GM21737 (cell line): ENCODE data around the gene CYP1A2.

ENCODE experiments used
- ATAC-seq: cut with Tn5 transposase; IDR thresholded peaks from one replicate; pipeline ENCODE4 v1.9.1; 2021; ENCODE audit warnings: mild to moderate bottlenecking, moderate library complexity; ENCODE audit not compliant: unreplicated experiment

The CYP1A2 gene

GRCh38 chr15:74788042-74788682 lies 39.5 kb downstream of the CYP1A2 start:
- ATAC-seq, result no peak

DNA sequence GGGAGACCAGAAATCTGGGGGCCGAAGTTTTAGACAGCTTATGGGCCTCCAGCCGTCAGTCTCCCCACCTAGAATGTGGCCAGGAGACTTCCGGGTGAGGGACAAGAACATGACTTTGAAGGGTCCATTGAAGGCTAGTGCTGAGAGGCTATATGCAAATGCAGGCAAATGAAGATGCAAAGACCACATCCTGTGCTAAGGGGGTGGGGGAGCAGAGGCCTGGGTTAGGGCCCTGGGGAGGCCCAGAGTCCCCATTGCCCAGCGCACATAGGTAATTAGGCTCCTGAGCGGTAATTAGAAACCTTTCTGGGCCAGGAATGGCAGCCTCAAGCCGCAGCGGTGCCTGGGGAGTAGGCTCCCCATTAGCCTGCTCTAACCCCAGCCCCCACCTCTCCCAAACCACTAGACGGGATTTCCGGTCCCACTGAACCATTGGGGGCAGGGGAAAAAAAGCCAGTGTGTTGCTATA lies 40.1 kb downstream of the CYP1A2 start:
- ATAC-seq, result peak; percentile 30

- no peak for ATAC-seq
These were observed 40.6 kb downstream of the CYP1A2 start for GRCh38 chr15:74789171-74789631.

- ATAC-seq, result no peak
These were observed 41.1 kb downstream of the CYP1A2 start for GRCh38 chr15:74789741-74790079.

DNA sequence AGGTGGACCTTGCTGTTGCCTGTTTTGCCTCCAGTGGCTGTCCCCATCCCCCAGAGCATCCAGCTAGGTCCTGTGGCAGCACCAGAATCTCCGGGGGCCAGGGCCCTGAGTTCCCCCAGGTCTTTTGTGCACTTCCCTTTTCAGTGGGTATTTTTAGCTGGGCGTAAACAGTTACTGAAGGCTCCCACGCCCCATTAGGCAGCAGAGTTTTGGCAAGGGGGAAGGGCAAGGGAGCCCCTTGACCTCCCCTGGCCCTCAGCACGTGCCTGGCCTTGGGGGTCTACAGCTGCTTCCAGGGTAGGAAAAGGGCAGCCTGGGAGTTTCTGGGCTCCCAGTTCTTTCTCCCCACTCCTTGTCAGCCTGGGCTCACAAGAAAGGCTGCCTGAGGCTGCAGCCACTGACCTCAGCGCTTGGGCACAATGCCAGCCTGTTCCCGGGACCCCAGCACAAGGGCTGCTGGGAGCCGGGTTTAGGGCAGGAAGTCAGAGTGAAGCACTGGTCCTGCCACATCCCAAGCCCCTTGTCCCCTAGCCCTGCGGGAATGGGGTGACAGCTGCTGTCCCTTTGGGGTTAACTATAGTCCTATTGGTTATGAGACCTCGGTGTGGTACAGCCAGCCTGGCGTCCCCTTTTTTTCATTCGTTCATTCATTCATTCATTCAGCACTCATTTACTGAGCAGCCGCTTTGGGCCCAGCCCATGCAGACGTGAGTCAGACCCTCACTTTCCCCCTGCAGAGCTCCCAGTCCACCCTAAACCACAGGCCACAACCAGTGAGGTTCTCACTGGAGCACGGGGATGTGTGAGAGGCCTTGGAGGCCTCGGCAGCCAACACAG lies 41.7 kb downstream of the CYP1A2 start:
- no peak for ATAC-seq

DNA sequence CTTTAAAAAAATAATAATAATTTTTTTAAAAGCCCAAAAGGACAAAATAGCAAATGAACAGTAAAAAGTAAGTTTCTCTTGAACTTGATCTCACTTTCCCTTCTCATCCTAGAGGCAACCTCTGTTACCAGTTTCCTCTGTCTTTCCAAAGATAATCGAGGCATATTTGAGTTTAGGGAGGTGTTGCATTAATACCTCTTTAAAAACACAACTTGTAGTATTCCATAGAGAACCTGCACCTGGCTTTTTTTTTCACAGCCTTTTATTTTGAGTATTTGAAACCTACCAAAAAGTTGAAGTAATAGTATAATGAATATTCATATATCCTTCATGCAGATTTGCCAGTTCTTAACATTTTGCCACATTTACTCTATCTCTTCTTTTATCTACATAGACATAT lies 42.4 kb downstream of the CYP1A2 start:
- ATAC-seq, result no peak

DNA sequence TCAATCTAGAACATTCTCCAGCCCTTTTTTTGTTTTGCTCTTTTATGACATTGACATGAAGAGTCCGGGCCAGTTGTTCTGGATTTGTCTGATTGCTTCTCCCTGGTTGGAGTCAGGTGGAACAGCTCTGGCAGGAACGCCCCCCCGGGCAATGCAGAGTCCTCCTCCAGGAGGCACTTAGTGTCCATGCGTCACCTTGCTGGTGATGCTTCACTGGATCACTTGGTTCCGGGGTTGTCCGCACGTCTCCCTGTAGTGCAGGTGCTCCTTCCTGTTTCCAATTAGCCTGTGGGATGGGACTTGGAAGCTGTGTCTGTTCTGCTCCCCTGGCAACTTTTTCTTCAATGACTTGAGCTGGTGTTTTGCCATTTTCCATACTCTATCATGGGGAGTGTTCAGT lies 43.0 kb downstream of the CYP1A2 start:
- no peak for ATAC-seq

- ATAC-seq, result no peak
These were observed 43.8 kb downstream of the CYP1A2 start for GRCh38 chr15:74792227-74793016.

DNA sequence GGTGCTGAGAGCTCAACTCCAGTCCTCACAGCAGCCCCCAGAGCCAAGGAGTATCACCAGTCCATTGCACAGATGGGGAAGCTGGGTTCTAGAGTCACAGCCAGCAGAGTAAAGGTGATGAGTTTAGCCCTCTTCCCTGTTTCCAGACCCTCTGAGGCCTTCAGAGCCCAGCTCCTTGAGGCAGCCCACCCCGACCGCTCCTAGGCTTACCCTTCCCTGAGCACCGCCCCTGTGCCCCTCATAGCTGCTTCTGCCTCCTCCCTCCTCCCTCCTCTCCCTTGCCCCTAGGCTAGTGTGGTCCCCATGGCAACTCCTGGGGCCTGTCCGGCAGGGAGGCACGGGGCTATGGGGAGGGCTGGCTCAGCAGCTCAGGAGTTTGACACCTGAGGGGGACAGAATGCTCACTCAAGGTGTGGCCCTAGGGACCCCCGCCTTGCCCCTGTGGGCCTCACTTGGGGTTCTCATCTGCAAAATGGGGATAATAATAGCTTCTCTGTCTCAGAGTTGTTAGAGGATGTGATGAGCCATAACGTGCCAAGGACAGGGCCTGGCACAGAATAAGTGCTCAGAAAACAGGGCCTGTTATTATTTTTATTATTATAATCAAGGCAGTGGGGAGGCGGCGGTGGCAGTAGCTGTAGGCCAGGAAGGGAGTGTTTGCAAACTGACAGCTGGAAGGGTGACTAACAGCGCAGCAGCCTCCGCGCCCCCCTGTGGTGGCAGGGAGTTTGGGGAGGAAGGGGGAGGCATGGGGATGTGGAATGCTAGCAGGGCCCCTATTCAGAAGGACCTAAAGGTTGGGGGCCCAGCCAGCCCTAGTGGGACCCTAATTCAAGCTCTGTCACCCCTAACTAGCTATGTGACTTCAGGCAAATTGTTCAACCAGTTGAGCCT lies 44.7 kb downstream of the CYP1A2 start:
- ATAC-seq, result no peak

- no peak for ATAC-seq
These were observed 45.8 kb downstream of the CYP1A2 start for GRCh38 chr15:74794248-74794969.

- no peak for ATAC-seq
These were observed 46.3 kb downstream of the CYP1A2 start for GRCh38 chr15:74794970-74795349.

DNA sequence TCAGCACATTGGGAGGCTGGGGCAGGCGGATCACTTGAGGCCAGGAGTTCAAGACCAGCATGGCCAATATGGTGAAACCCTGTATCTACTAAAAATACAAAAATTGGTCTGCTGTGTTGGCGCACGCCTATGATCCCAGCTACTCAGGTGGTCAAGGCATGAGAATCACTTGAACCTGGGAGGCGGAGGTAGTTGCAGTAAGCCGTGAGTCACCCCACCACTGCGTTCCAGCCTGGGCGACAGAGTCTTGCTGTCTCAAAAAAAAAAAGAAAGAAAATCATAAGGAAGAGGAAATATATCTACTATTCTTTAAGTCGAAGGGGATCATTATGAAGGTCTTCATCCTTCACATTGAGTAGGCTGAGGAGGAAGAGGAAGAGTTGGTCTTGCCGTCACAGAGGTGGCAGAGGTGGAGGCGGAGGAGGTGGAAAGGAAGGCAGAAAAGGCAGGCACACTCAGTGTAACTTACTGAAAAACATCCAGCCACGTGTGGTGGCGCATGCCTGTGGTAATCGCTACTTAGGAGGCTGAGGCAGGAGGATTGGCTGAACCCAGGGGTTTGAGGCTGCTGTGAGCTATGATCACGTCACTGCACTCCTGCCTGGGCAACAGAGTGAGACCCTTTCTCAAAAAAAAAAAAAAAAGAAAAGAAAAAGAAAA lies 47.5 kb downstream of the CYP1A2 start:
- ATAC-seq, result no peak

GRCh38 chr15:74798388-74799254 lies 50.0 kb downstream of the CYP1A2 start:
- ATAC-seq, result no peak

GRCh38 chr15:74799255-74799855 lies 50.7 kb downstream of the CYP1A2 start:
- peak; percentile 5 for ATAC-seq

DNA sequence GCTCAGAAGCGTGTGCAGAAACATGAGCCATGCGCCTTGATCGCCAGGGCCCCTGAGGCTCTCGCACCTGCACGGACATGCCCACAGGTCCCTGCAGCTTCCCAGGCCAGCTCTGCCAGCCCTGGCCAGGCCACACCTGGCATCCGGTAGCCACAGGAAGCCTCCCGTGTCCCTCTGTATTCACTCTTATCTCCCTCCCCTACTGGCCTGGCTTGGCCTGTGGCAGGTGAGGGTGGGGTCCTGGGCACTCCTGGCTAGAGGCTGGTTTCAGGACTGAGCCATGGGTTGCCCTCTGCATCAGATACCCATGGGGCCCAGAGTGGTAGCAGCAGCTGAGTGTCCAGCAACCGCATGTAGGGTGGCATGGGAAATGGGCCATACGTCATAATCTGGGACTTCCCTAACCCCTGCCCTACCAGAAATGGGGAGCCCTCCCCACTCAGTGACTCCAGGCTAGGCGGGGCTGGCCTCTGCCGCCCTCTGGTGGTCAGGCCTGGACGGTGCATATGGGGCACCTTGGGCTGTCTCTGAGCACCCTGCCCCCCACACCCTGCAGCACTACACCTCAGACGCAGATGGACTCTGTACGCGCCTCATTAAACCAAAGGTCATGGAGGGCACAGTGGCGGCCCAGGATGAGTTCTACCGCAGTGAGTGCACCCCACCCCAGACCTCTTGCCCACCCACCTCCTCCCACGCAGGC lies 51.4 kb downstream of the CYP1A2 start:
- ATAC-seq, result peak; percentile 57

DNA sequence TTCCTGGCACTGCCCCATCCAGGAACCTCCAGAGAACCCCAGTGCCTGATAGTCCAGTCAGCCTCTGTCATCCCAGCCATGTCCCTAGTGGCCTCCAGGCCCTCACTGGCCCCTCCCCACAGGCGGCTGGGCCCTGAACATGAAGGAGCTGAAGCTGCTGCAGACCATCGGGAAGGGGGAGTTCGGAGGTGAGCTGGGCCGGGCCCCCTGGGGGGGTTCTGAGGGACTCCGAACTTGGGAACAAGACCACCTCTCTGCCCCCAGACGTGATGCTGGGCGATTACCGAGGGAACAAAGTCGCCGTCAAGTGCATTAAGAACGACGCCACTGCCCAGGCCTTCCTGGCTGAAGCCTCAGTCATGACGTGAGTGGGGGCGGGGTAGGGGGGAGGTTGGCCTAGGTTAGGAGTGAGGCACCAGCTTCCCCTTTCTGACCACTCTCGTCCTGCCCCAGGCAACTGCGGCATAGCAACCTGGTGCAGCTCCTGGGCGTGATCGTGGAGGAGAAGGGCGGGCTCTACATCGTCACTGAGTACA lies 52.0 kb downstream of the CYP1A2 start:
- no peak for ATAC-seq

DNA sequence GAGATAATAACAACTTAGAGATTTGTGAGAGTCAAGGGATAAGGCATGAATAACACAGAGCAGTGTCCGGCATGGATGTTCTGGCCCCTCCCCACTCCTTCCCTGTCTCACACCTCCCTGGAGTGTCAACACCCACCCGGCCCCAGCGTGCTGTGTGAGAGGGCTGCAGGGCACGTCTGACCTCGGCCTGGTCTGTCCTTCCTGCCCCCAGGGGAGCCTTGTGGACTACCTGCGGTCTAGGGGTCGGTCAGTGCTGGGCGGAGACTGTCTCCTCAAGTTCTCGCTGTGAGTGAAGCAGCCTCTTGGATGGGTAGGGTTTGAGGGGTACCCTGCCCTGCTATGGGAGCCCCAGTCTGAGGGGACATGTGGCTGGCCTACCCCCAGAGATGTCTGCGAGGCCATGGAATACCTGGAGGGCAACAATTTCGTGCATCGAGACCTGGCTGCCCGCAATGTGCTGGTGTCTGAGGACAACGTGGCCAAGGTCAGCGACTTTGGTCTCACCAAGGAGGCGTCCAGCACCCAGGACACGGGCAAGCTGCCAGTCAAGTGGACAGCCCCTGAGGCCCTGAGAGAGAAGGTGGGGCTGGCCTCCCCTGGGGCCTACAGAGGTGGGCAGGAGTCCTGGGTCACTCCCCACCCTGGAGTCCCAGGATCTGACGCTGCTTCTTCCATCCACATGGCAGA lies 52.8 kb downstream of the CYP1A2 start:
- no peak for ATAC-seq
